Measurements from ENCODE around the gene FXR2. TPM values are rescaled to one million over a fixed set of nuclear protein-coding genes. Genes with fewer than 3 reads are reported as not detected.
"Not testable (repeated sequence)": the region's sequence is repeated elsewhere in the genome, so short reads cannot be mapped to it uniquely, and the experiment has no call there.

Gene FXR2
- total and polyA plus RNA-seq, 5 donors from 2014 or later: 9.7 to 28.7 (median 10.9) TPM

DNA sequence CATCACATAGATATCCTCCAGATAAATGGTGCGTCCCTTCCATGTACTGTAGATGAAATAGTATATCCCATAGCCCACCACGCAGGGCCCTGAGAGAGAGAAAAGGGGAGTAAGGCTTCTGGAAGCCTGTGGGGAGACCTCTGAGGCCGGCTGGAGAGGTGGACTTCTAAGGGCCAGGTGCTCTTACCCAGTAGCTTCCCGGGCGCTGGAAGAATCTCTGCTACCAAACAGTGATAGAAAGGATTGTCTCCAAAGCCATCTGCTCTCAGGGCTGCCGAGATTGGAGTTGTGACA lies 12.2 kb upstream of the FXR2 start:
- Mint-ChIP-seq H3K9me3 (no peaks in the 10 kb centered on the region), H3K27me3 (no peaks in the 10 kb centered on the region), H3K27ac (peak overlapping the region; percentile 82 to 93 (median 90)), H3K36me3 (no peaks in the 10 kb centered on the region), H3K4me1 (peaks cover 0 to 19% (median 13%) of the 10 kb centered on the region in 4 donors), H3K4me3 (peak overlapping the region; percentile 90 to 94 (median 92))
- Histone ChIP-seq H3K27me3 (ENCODE audit: control insufficient read depth, insufficient read depth, low read length) (no peaks in the 10 kb centered on the region), H3K27ac (ENCODE audit: insufficient read depth, low read length, poor library complexity, severe bottlenecking) (peak overlapping the region; percentile 73), H3K4me1 (ENCODE audit: control insufficient read depth, insufficient read depth, low read length, poor library complexity, severe bottlenecking) (peaks cover 17% of the 10 kb centered on the region), H3K4me3 (ENCODE audit: low read depth, low read length) (peak overlapping the region; percentile 75), H3K36me3 (ENCODE audit: control insufficient read depth, insufficient read depth, low read length) (no peaks in the 10 kb centered on the region), H3K9me3 (ENCODE audit: control insufficient read depth in 2 of 2, low read length in 2 of 2) (no peaks in the 10 kb centered on the region)
- DNase-seq: no peak
- no peak for ATAC-seq (ENCODE audit: low read depth in 2 of 2)

DNA sequence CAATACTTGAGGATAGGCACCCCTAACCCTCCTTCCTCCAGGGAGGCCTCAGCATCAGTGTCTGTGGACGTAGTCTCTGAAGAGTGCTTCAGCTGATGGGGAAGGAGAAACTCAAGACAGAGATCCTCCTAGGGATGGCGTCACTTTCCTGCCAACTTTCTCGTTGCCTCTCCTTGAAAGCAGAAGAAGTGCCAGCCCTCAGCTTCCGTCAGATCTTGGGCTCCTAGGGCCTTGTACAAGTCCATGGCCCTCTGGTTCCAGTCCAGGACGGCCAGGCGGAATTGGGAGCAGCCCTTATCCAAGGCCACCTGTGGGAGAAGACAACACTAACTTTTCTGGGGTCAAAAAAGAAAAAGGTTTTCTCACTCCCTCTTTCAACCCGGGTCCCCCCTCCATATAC lies 11.6 kb upstream of the FXR2 start:
- H3K27me3 Mint-ChIP-seq: no peaks in the 10 kb centered on the region
- peaks cover 17% of the 10 kb centered on the region for H3K4me1 ChIP-seq (ENCODE audit: control insufficient read depth, insufficient read depth, low read length, poor library complexity, severe bottlenecking)
- peak overlapping the region; percentile 42 to 90 (median 80) for H3K27ac Mint-ChIP-seq
- DNase-seq: no peak
- H3K27me3 ChIP-seq (ENCODE audit: control insufficient read depth, insufficient read depth, low read length): no peaks in the 10 kb centered on the region
- ATAC-seq (ENCODE audit: low read depth in 2 of 2): no peak
- H3K4me3 Mint-ChIP-seq: peak overlapping the region; percentile 90 to 94 (median 92)
- H3K36me3 ChIP-seq (ENCODE audit: control insufficient read depth, insufficient read depth, low read length): no peaks in the 10 kb centered on the region
- H3K27ac ChIP-seq (ENCODE audit: insufficient read depth, low read length, poor library complexity, severe bottlenecking): no peak overlapping the region
- H3K36me3 Mint-ChIP-seq: no peaks in the 10 kb centered on the region
- H3K4me1 Mint-ChIP-seq: peaks cover 0 to 19% (median 13%) of the 10 kb centered on the region in 4 donors
- no peak overlapping the region for H3K4me3 ChIP-seq (ENCODE audit: low read depth, low read length)
- no peaks in the 10 kb centered on the region for H3K9me3 Mint-ChIP-seq
- no peaks in the 10 kb centered on the region for H3K9me3 ChIP-seq (ENCODE audit: control insufficient read depth in 2 of 2, low read length in 2 of 2)

DNA sequence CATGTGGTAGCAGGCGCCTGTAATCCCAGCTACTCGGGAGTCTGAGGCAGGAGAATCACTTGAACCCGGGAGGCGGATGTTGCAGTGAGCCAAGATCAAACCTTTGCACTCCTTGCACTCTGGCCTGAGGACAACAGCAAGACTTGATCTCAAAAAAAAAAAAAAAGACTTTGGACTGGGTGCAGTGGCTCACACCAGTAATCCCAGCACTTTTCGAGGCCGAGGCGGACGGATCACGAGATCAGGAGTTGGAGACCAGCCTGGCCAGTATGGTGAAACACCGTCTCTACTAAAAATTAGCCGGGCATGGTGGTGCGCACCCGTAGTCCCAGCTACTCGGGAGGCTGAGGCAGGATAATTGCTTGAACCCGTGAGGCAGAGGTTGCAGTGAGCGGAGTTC lies 11.1 kb upstream of the FXR2 start:
- DNase-seq; ATAC-seq (ENCODE audit: low read depth in 2 of 2); H3K27ac Mint-ChIP-seq; H3K9me3 Mint-ChIP-seq; H3K27me3 ChIP-seq (ENCODE audit: control insufficient read depth, insufficient read depth, low read length); H3K27me3 Mint-ChIP-seq; H3K9me3 ChIP-seq (ENCODE audit: control insufficient read depth in 2 of 2, low read length in 2 of 2); H3K4me3 ChIP-seq (ENCODE audit: low read depth, low read length); H3K36me3 Mint-ChIP-seq; H3K36me3 ChIP-seq (ENCODE audit: control insufficient read depth, insufficient read depth, low read length); H3K27ac ChIP-seq (ENCODE audit: insufficient read depth, low read length, poor library complexity, severe bottlenecking): not testable (repeated sequence)
- H3K4me1 ChIP-seq (ENCODE audit: control insufficient read depth, insufficient read depth, low read length, poor library complexity, severe bottlenecking): peaks cover 17% of the 10 kb centered on the region
- Mint-ChIP-seq H3K4me3 (peak overlapping the region; percentile 41 to 93 (median 82)), H3K4me1 (peaks cover 0 to 19% (median 13%) of the 10 kb centered on the region in 4 donors)

DNA sequence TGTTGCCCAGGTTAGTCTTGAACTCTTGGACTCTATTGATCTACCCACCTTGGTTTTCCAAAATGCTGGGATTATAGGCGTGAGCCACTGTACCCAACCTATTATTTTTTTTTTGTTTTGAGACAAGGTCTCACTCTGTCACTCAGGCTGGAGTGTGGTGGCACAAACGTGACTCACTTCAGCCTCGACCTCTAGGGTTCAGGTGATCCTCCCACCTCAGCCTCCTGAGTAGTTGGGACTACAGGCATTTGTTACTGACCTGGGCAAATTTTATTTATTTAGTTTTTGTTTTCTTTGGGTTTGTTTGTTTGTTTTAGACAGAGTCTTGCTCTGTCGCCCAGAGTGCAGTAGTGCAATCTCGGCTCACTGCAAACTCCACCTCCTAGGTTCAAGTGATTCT lies 9.0 kb upstream of the FXR2 start:
- Histone ChIP-seq H3K27me3 (ENCODE audit: control insufficient read depth, insufficient read depth, low read length) (no peaks in the 10 kb centered on the region), H3K36me3 (ENCODE audit: control insufficient read depth, insufficient read depth, low read length) (no peaks in the 10 kb centered on the region), H3K4me3 (ENCODE audit: low read depth, low read length) (no peak overlapping the region), H3K27ac (ENCODE audit: insufficient read depth, low read length, poor library complexity, severe bottlenecking) (no peak overlapping the region), H3K4me1 (ENCODE audit: control insufficient read depth, insufficient read depth, low read length, poor library complexity, severe bottlenecking) (peaks cover 17% of the 10 kb centered on the region), H3K9me3 (ENCODE audit: control insufficient read depth in 2 of 2, low read length in 2 of 2) (no peaks in the 10 kb centered on the region)
- H3K4me1 Mint-ChIP-seq: peaks cover 0 to 16% (median 13%) of the 10 kb centered on the region in 4 donors
- DNase-seq: no peak
- peak overlapping the region in 1 of 4 donors; percentile 63 for H3K4me3 Mint-ChIP-seq
- H3K36me3 Mint-ChIP-seq: no peaks in the 10 kb centered on the region
- H3K27me3 Mint-ChIP-seq: no peaks in the 10 kb centered on the region
- H3K9me3 Mint-ChIP-seq: no peaks in the 10 kb centered on the region
- ATAC-seq (ENCODE audit: low read depth in 2 of 2): no peak
- no peak overlapping the region for H3K27ac Mint-ChIP-seq

DNA sequence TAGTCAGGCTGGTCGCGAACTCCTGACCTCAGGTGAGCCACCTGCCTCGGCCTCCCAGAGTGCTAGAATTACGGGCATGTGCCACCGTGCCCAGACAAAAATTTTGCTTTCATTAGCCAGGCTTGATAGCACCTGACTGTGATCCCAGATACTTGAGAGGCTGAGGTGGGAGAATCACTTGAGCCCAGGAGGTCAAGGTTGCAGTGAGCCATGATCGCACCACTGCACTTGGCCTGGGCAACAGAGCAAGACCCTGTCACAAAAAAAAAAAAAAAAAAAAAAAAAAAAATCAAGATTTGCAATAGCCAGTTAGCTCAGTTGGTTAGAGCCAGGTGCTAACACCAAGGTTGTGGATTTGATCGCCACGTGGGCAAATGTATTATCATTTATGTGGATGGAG lies 6.1 kb upstream of the FXR2 start:
- DNase-seq: no peak
- H3K4me3 Mint-ChIP-seq: no peak overlapping the region
- no peaks in the 10 kb centered on the region for H3K36me3 Mint-ChIP-seq
- no peak overlapping the region for H3K4me3 ChIP-seq (ENCODE audit: low read depth, low read length)
- no peak overlapping the region for H3K27ac Mint-ChIP-seq
- H3K27me3 Mint-ChIP-seq: no peaks in the 10 kb centered on the region
- H3K27me3 ChIP-seq (ENCODE audit: control insufficient read depth, insufficient read depth, low read length): no peaks in the 10 kb centered on the region
- H3K4me1 ChIP-seq (ENCODE audit: control insufficient read depth, insufficient read depth, low read length, poor library complexity, severe bottlenecking): no peaks in the 10 kb centered on the region
- H3K36me3 ChIP-seq (ENCODE audit: control insufficient read depth, insufficient read depth, low read length): no peaks in the 10 kb centered on the region
- no peaks in the 10 kb centered on the region for H3K9me3 ChIP-seq (ENCODE audit: control insufficient read depth in 2 of 2, low read length in 2 of 2)
- ATAC-seq (ENCODE audit: low read depth in 2 of 2): no peak
- no peak overlapping the region for H3K27ac ChIP-seq (ENCODE audit: insufficient read depth, low read length, poor library complexity, severe bottlenecking)
- no peaks in the 10 kb centered on the region for H3K9me3 Mint-ChIP-seq
- no peaks in the 10 kb centered on the region for H3K4me1 Mint-ChIP-seq

DNA sequence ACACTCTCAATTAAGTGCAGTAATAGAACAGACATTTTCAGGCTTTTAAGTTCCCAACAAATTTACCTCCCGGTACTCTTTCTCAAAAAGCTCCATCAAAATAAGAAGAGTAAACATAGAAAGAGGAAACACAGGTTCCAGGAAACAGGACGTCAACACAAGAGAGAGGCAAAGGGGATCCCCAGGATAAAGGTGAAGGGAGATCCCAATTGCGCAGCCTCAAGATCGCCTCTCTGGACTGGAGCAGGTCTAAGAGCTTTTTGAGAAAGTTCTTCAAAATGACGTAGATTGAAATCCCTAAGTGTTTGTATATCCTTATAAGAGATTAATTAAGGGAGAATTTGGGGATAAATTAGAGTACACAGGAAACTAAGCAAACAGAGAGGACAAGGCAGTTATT lies 3.9 kb upstream of the FXR2 start:
- Histone ChIP-seq H3K4me3 (ENCODE audit: low read depth, low read length) (no peak overlapping the region), H3K9me3 (ENCODE audit: control insufficient read depth in 2 of 2, low read length in 2 of 2) (no peaks in the 10 kb centered on the region), H3K27ac (ENCODE audit: insufficient read depth, low read length, poor library complexity, severe bottlenecking) (no peak overlapping the region), H3K4me1 (ENCODE audit: control insufficient read depth, insufficient read depth, low read length, poor library complexity, severe bottlenecking) (peaks cover 5% of the 10 kb centered on the region), H3K36me3 (ENCODE audit: control insufficient read depth, insufficient read depth, low read length) (no peaks in the 10 kb centered on the region), H3K27me3 (ENCODE audit: control insufficient read depth, insufficient read depth, low read length) (no peaks in the 10 kb centered on the region)
- Mint-ChIP-seq H3K9me3 (no peaks in the 10 kb centered on the region), H3K4me3 (peak overlapping the region in 1 of 4 donors; percentile 14), H3K27me3 (no peaks in the 10 kb centered on the region), H3K27ac (peak overlapping the region in 1 of 3 donors; percentile 26), H3K36me3 (no peaks in the 10 kb centered on the region), H3K4me1 (peaks cover 3 to 10% (median 5%) of the 10 kb centered on the region in 4 donors)
- no peak for DNase-seq
- no peak for ATAC-seq (ENCODE audit: low read depth in 2 of 2)

DNA sequence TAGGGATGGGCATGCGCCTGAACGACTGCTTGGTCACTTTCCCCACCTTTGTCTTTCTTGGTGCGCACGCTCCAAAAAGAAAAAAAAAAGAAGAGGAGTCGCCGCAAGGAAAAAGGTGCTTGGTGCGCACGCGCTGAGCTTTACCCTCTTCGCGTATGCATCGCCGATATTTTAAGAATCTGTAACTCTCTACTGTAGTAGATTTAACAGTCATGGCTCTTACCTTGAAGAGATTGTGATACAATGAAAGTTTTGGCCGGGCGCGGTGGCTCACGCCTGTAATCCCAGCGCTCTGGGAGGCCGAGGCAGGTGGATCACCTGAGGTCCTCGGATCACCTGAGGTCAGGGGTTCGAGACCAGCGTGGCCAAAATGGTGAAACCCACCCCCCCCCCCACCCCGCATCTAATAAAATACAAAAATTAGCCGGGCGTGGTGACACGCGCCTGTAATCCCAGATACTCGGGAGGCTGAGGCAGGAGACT lies 609 bp upstream of the FXR2 start:
- H3K9me3 ChIP-seq (ENCODE audit: control insufficient read depth in 2 of 2, low read length in 2 of 2): no peaks in the 10 kb centered on the region
- H3K36me3 Mint-ChIP-seq: peaks cover 4% of the 10 kb centered on the region
- ATAC-seq (ENCODE audit: low read depth in 2 of 2): peak; percentile 25 to 27
- no peaks in the 10 kb centered on the region for H3K9me3 Mint-ChIP-seq
- H3K27ac Mint-ChIP-seq: peak overlapping the region; percentile 96 to 98 (median 97)
- peaks cover 14 to 43% (median 34%) of the 10 kb centered on the region in 4 donors for H3K4me1 Mint-ChIP-seq
- peak overlapping the region; percentile 79 for H3K4me3 ChIP-seq (ENCODE audit: low read depth, low read length)
- no peak for DNase-seq
- H3K4me3 Mint-ChIP-seq: peak overlapping the region; percentile 91 to 97 (median 92)
- H3K27ac ChIP-seq (ENCODE audit: insufficient read depth, low read length, poor library complexity, severe bottlenecking): peak overlapping the region; percentile 83
- H3K27me3 ChIP-seq (ENCODE audit: control insufficient read depth, insufficient read depth, low read length): no peaks in the 10 kb centered on the region
- peaks cover 29% of the 10 kb centered on the region for H3K4me1 ChIP-seq (ENCODE audit: control insufficient read depth, insufficient read depth, low read length, poor library complexity, severe bottlenecking)
- H3K27me3 Mint-ChIP-seq: no peaks in the 10 kb centered on the region
- no peaks in the 10 kb centered on the region for H3K36me3 ChIP-seq (ENCODE audit: control insufficient read depth, insufficient read depth, low read length)

DNA sequence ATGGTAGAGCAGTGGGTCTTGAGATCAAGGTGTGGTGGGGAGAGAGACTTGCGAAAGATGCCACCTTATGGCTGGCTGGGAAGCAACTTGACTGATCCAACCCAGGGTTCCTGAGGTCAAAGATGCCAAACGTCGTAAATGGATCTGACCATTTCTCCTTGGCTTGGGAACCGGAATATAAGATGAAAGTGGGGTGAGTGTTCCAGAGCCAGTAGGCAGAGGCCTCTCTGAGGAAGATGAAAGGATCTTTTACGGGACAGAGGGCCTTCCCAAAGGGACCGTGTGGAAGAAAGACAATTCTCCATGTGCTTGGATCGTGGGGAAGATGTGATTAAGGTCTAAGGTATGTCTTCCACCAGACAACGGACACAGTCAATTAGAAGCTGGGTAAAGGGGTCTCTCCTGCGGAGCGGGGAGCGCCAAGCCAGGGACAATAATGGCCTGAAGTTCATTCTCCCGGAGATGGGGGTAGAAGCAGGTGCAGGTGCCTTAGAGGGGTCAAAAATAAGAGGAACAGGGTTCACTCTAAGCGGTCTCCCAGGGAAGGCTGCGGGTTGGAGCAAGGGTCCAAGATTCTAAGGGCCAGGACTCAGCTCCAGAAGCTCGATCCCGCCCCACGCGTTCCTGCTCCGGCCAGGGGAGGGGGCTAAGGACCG lies 800 bp downstream of the FXR2 start:
- DNase-seq: peak in 1 of 3 donors; percentile 28

More for the DNA sequence above, 800 bp downstream of the FXR2 start:
- Mint-ChIP-seq H3K27me3 (no peaks in the 10 kb centered on the region), H3K27ac (peak overlapping the region; percentile 82 to 96 (median 86)), H3K4me1 (peaks cover 21 to 54% (median 41%) of the 10 kb centered on the region in 4 donors), H3K36me3 (peaks cover 7% of the 10 kb centered on the region), H3K9me3 (no peaks in the 10 kb centered on the region), H3K4me3 (peak overlapping the region; percentile 84 to 94 (median 92))
- no peaks in the 10 kb centered on the region for H3K9me3 ChIP-seq (ENCODE audit: control insufficient read depth in 2 of 2, low read length in 2 of 2)
- H3K27me3 ChIP-seq (ENCODE audit: control insufficient read depth, insufficient read depth, low read length): no peaks in the 10 kb centered on the region
- no peak for ATAC-seq (ENCODE audit: low read depth in 2 of 2)
- peak overlapping the region; percentile 73 for H3K27ac ChIP-seq (ENCODE audit: insufficient read depth, low read length, poor library complexity, severe bottlenecking)
- no peaks in the 10 kb centered on the region for H3K36me3 ChIP-seq (ENCODE audit: control insufficient read depth, insufficient read depth, low read length)
- H3K4me1 ChIP-seq (ENCODE audit: control insufficient read depth, insufficient read depth, low read length, poor library complexity, severe bottlenecking): peaks cover 29% of the 10 kb centered on the region
- peak overlapping the region; percentile 87 for H3K4me3 ChIP-seq (ENCODE audit: low read depth, low read length)
